GM18519 (cell line): ENCODE data around the gene MAML2.

Experiments used
- ATAC-seq: cut with Tn5 transposase; IDR thresholded peaks from one replicate; pipeline ENCODE4 v1.9.1; 2021; ENCODE audit warnings: mild to moderate bottlenecking, moderate library complexity; ENCODE audit not compliant: unreplicated experiment, low FRiP score

Gene MAML2

DNA sequence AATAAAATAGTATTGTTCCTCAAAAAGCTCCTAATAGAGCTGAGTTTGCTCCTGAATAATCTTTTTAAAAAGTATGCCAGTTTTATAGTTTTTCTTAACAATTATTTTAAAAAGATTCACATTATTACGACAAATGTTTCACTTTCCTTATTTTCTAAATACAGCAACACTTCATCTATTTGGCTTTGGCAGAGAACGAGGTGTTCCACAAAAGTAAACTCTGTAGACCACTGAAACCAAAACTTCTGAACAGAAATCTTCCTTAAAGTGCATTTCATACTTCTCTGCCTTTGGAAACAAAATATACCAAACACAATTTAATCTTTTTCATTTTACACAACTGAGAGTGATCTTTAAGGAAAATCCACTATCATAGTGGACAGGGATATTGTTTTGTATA lies 285.5 kb downstream of the MAML2 start:
- no peak for ATAC-seq

- ATAC-seq = no peak
Measured at GRCh38 chr11:96056576-96056975, 286.4 kb downstream of the MAML2 start.

- no peak for ATAC-seq
Measured at GRCh38 chr11:96055706-96056387, 287.1 kb downstream of the MAML2 start.

GRCh38 chr11:96054870-96055705 lies 287.9 kb downstream of the MAML2 start:
- no peak for ATAC-seq

- ATAC-seq = no peak
Measured at GRCh38 chr11:96052921-96053651, 289.9 kb downstream of the MAML2 start.

GRCh38 chr11:96051820-96052219 lies 291.2 kb downstream of the MAML2 start:
- peak; percentile 97 for ATAC-seq

- ATAC-seq = no peak
Measured at GRCh38 chr11:96050435-96051182, 292.4 kb downstream of the MAML2 start.

- ATAC-seq = no peak
Measured at GRCh38 chr11:96049426-96049825, 293.6 kb downstream of the MAML2 start.

DNA sequence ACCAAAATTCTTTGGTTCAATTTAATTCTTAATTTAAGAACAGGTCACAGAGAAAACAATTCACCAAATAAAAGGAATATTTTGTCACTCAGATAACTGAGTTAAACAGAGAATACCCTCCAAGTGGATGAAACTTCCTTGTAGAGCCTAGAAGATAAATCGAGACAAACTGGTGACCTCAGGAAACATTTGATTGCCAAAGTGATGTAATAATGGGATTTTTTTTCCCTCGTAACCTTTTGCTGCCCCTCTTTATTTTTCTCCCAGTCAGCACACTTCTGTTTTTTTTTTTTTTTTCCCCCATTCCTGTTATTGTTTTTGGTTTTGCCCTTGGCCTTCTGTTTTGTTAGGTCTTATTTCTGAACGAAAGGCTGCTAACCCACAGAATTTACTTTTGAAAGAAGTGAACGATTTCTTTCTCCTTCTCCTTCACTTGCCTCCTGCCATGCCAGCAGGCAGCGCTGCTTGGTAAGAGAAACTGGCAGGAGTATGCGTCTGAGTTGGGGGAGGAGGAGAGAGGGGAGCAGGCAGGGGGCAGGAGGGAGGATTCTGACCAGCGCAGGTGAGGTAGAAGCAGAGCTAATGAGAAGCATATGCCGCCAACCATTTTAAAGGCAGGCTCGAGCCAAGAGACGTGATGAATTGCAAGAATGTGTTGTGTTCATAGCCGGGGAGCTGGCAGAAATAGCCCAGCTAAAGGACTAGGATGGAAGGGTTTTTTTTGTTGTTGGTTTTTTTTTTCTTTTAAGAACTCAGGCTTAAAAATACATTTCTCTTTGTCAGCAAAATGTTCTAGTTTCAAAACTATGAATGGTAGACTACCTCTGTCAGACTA lies 297.2 kb downstream of the MAML2 start:
- ATAC-seq = no peak

GRCh38 chr11:96044747-96045146 lies 298.2 kb downstream of the MAML2 start:
- no peak for ATAC-seq

DNA sequence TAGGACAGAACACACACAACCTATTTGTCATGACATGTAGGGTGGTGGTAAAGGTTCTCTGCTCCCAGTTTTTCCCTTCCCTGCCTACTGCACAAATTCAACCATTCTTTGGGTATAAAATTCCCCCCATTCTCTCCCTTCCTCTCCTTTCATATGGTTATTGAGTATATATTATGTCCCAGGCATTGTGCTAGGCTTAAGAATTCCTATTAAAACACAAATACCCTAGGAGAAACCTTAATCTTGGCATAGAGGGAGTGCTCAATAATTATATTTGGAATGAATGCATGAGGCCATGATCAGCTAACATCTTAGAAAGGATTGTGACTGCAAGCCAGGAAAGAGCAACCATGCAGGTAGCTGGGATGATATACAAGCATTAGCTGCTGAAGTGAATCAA lies 298.7 kb downstream of the MAML2 start:
- no peak for ATAC-seq

GRCh38 chr11:96043291-96043690 lies 299.7 kb downstream of the MAML2 start:
- no peak for ATAC-seq

- no peak for ATAC-seq
Measured at GRCh38 chr11:96038046-96038445, 304.9 kb downstream of the MAML2 start.

DNA sequence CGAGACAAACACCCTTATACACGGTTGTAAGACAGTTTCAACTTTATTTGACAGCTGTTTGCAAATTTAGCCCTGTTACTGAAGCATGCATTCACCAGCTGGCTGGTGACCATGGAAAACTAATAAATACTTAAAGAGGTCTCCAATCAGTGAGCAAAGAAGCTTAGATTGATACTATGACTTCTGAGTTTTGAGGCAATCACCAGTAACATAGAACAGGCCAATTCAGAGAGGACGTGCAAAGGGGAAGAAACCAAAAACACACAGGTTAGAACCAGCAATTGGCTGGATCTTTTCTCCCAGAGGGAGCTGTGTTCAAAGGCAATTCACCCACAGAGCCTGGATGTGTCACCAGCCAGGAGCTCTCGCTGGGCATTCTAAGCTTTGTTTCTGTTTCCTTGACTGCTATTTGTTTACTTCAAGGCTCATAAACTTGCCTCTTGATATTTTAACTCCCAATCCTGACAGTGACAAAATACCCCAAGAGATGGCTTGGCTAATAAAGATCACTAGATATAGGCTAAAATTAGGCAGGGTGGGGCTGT lies 305.5 kb downstream of the MAML2 start:
- ATAC-seq = no peak

DNA sequence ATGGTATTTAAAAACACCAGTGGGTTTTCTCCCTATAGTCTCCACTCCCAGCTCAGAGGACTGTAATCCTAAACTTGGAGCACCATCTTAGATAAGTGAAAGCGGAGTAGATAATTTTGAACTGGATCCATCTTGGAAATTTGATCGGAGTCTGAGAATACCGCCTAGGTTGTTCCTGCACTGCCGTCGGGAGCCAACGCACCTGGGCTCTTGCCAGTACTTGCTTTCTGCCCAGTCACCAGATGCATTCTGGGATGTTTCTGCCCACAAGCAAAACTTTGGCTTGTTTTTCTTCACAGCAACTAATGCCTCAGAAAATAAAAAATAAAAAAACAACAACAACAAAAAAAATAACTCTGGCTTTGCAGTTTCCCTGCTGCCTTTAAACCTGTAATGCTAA lies 306.1 kb downstream of the MAML2 start:
- ATAC-seq = no peak

DNA sequence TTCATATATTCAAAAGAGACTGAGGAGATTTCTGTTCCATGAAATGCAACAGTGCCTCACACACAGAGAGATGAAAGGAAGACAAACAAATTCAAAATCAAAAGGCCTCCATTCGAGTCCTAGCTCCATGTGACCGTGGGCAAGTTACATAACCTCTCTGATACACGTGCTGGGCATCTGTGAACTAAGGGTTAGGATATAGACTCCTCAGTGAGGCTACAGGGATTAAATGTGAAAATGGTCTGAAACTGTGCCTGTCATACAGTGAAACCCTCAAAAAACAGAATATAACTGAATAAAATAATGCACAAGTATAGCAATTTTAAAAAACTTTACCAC lies 307.3 kb downstream of the MAML2 start:
- no peak for ATAC-seq

- ATAC-seq = no peak
Measured at GRCh38 chr11:96035031-96035739, 307.8 kb downstream of the MAML2 start.

DNA sequence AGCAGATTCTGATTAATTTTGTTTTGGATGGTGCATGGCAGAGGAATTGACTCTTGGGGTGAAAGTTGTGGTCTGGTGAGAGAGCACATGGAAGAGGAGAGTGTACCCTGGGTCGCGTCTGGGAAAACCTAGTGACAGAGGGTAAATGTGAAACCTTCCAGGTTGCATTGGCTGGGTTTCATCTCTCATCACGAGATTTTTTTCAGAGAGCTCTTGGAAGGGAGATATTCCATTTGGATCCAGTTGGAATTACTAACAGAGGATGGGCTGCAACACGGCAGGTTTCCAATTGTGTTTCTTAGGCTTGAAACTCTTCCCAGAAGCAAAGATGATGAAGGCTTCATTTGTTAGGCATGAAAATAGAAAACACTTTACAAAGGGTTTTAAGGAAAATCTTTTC lies 309.4 kb downstream of the MAML2 start:
- no peak for ATAC-seq

- ATAC-seq = no peak
Measured at GRCh38 chr11:96033095-96033494, 309.9 kb downstream of the MAML2 start.
